WTC11 (cell line): Measurements from ENCODE around the gene ZNF146. TPM values are rescaled to one million over a fixed set of nuclear protein-coding genes. Genes with fewer than 3 reads are reported as not detected.

Source experiments
- ATAC-seq: fragments of 200-7000 bp; cut with Tn5 transposase; 2 replicates; pipeline ENCODE4 v1.10.0; 2021; ENCODE audit warnings: mild to moderate bottlenecking, moderate library complexity
- CTCF ChIA-PET: fragments of 300-600 bp; sonication (Branson Sonifier 250); formaldehyde crosslinking; loops from one replicate; lab custom pipeline; 2021; ENCODE audit warnings: antibody characterized with exemption; lab: Charles Lee
- POLR2A ChIA-PET: fragments of 350-600 bp; sonication (Branson Sonifier 250); formaldehyde crosslinking; loops from one replicate; lab custom pipeline; 2021; ENCODE audit warnings: antibody characterized with exemption; lab: Charles Lee
- DNase-seq: peaks from one replicate; pipeline ENCODE4 v3.0.0; 2021; ENCODE audit warnings: low spot score
- H3K27ac Mint-ChIP-seq: 2 replicates; pipeline ENCODE4 v1.8.0; 2021; ENCODE audit warnings: mixed read lengths
- H3K27me3 Mint-ChIP-seq: 2 replicates; pipeline ENCODE4 v1.8.0; 2021; ENCODE audit warnings: low read depth, mild to moderate bottlenecking, moderate library complexity, mixed read lengths
- H3K36me3 Mint-ChIP-seq: 2 replicates; pipeline ENCODE4 v1.8.0; 2021; ENCODE audit warnings: mixed read lengths
- H3K4me1 Mint-ChIP-seq: 2 replicates; pipeline ENCODE4 v1.8.0; 2022; ENCODE audit warnings: mixed read lengths
- H3K4me3 Mint-ChIP-seq: 2 replicates; pipeline ENCODE4 v1.8.0; 2021; ENCODE audit warnings: mild to moderate bottlenecking, moderate library complexity, mixed read lengths
- H3K9me3 Mint-ChIP-seq: 2 replicates; pipeline ENCODE4 v1.8.0; 2021; ENCODE audit warnings: mixed read lengths
- ARID4B ChIP-seq: sonication (generic); formaldehyde crosslinking; IDR thresholded peaks from 2 replicates; pipeline ENCODE4 v1.8.0; 2023; ENCODE audit warnings: missing genetic modification reagents, mild to moderate bottlenecking, borderline replicate concordance
- ATF6 ChIP-seq: sonication (generic); formaldehyde crosslinking; IDR thresholded peaks from 2 replicates; pipeline ENCODE4 v1.8.1; 2023; ENCODE audit warnings: mild to moderate bottlenecking, missing genetic modification reagents
- E2F1 ChIP-seq: sonication (generic); formaldehyde crosslinking; IDR thresholded peaks from 2 replicates; pipeline ENCODE4 v1.8.0; 2022; ENCODE audit warnings: mild to moderate bottlenecking, missing genetic modification reagents
- E2F4 ChIP-seq: sonication (generic); formaldehyde crosslinking; IDR thresholded peaks from 2 replicates; pipeline ENCODE4 v1.8.1; 2022; ENCODE audit warnings: low read depth, mild to moderate bottlenecking, moderate library complexity, missing genetic modification reagents, borderline replicate concordance
- EMX1 ChIP-seq: fragments of 250-450 bp; sonication (Bioruptor Pico); IDR thresholded peaks from 2 replicates; pipeline ENCODE4 v1.8.0; 2021; ENCODE audit warnings: mild to moderate bottlenecking
- FOXP1 ChIP-seq: sonication (generic); formaldehyde crosslinking; IDR thresholded peaks from 2 replicates; pipeline ENCODE4 v1.8.0; 2022; ENCODE audit warnings: missing genetic modification reagents, mild to moderate bottlenecking, moderate library complexity, borderline replicate concordance
- JUN ChIP-seq: sonication (generic); formaldehyde crosslinking; IDR thresholded peaks from 2 replicates; pipeline ENCODE4 v1.8.0; 2023; ENCODE audit warnings: mild to moderate bottlenecking, missing genetic modification reagents
- MLX ChIP-seq: sonication (generic); formaldehyde crosslinking; IDR thresholded peaks from 2 replicates; pipeline ENCODE4 v1.8.1; 2023; ENCODE audit warnings: mild to moderate bottlenecking, missing genetic modification reagents, moderate library complexity
- PRRX2 ChIP-seq: fragments of 250-450 bp; sonication (Bioruptor Pico); IDR thresholded peaks from 2 replicates; pipeline ENCODE4 v1.8.0; 2021; ENCODE audit warnings: mild to moderate bottlenecking
- RORB ChIP-seq: fragments of 250-450 bp; sonication (Bioruptor Pico); IDR thresholded peaks from 2 replicates; pipeline ENCODE4 v1.9.0; 2021; ENCODE audit warnings: mild to moderate bottlenecking
- SMAD3 ChIP-seq: sonication (generic); formaldehyde crosslinking; IDR thresholded peaks from 2 replicates; pipeline ENCODE4 v1.8.0; 2022; ENCODE audit warnings: missing genetic modification reagents, mild to moderate bottlenecking, borderline replicate concordance
- USF1 ChIP-seq: sonication (generic); formaldehyde crosslinking; IDR thresholded peaks from 2 replicates; pipeline ENCODE4 v1.8.0; 2022; ENCODE audit warnings: mild to moderate bottlenecking, missing genetic modification reagents
- USF2 ChIP-seq: sonication (generic); formaldehyde crosslinking; IDR thresholded peaks from 2 replicates; pipeline ENCODE4 v1.8.1; 2023; ENCODE audit warnings: mild to moderate bottlenecking, missing genetic modification reagents, moderate library complexity
- ZNF425 ChIP-seq: fragments of 250-450 bp; sonication (Bioruptor Pico); conservative IDR thresholded peaks from 2 replicates; pipeline ENCODE4 v1.9.0; 2021; ENCODE audit warnings: mild to moderate bottlenecking
- total RNA-seq: library from RNA; stranded (reverse); gene quantifications from 3 replicates; pipeline ENCODE4 v1.2.3, GENCODE V29; 2021

The ZNF146 gene
- total RNA-seq, 1 experiment from 2014 or later: 128 TPM

GRCh38 chr19:36212895-36213294 is 2.0 kb upstream of the ZNF146 start (continued):
- TF ChIP-seq ARID4B (no peak), USF2 (CRISPR knock-in tag) (no peak), MLX (CRISPR knock-in tag) (no peak), FOXP1 (CRISPR knock-in tag) (no peak)
- TF ChIP-seq, all 79 proteins: peak for 0

GRCh38 chr19:36215276-36216123 is 594 bp downstream of the ZNF146 start:
- Mint-ChIP-seq H3K4me1 (peaks cover 23% of the 10 kb centered on the region), H3K27ac (no peak overlapping the region; the same call in none of the 2 replicates), H3K9me3 (no peaks in the 10 kb centered on the region), H3K36me3 (peaks cover 16% of the 10 kb centered on the region), H3K4me3 (no peak overlapping the region), H3K27me3 (no peaks in the 10 kb centered on the region)
- TF ChIP-seq EMX1 (CRISPR knock-in tag) (0 out of 2 replicates have a peak, but pooled peaks have one; percentile 35), SMAD3 (CRISPR knock-in tag) (0 out of 2 replicates have a peak, but pooled peaks have one; percentile 63), PRRX2 (CRISPR knock-in tag) (0 out of 2 replicates have a peak, but pooled peaks have one; percentile 9), RORB (0 out of 2 replicates have a peak, but pooled peaks have one; percentile 27), ZNF425 (CRISPR knock-in tag) (no peak)
- ChIA-PET CTCF (interaction anchor here (1.2 to 1.5 kb wide), 5 partner anchors 25 to 88 kb away, joined by 3 to 13 read pairs (median 6); no protein-coding TSS in a partner anchor), POLR2A (no interaction called here)
- ATAC-seq (no peak), DNase-seq (no peak)

- H3K9me3 Mint-ChIP-seq: no peaks in the 10 kb centered on the region
- peaks cover 36% of the 10 kb centered on the region for H3K4me1 Mint-ChIP-seq
- no peak for DNase-seq
- H3K27me3 Mint-ChIP-seq: no peaks in the 10 kb centered on the region
- no peak overlapping the region for H3K4me3 Mint-ChIP-seq
- peak overlapping the region; percentile 54 for H3K27ac Mint-ChIP-seq
- no peak for ATAC-seq
- ChIA-PET CTCF (interaction anchor here (1.2 kb wide), 1 partner anchor 22 kb away, joined by 4 read pairs; no protein-coding TSS in a partner anchor), POLR2A (interaction anchor here (0.7 kb wide), 1 partner anchor 247 kb away, joined by 9 read pairs; no protein-coding TSS in a partner anchor)
- H3K36me3 Mint-ChIP-seq: peaks cover 54% of the 10 kb centered on the region
- TF ChIP-seq E2F4 (CRISPR knock-in tag) (no peak), USF1 (CRISPR knock-in tag) (no peak), E2F1 (CRISPR knock-in tag) (no peak), MLX (CRISPR knock-in tag) (no peak), ATF6 (CRISPR knock-in tag) (no peak), JUN (CRISPR knock-in tag) (no peak)
These were observed 6.6 kb downstream of the ZNF146 start for GRCh38 chr19:36221474-36221873.
